Activated CD4-positive, alpha-beta T cell treated with anti-CD3 and anti-CD28 coated beads for 48 hours (primary cell): ENCODE results near the gene PLIN5.
A peak's percentile ranks its signal among the peaks of the same experiment; 100 is the strongest.
"Not testable (repeated sequence)": the region's sequence is repeated elsewhere in the genome, so short reads cannot be mapped to it uniquely, and the experiment has no call there.

Experiments used
- DNase-seq: peaks from one replicate; pipeline ENCODE4 v3.0.0-alpha.2; 2020

PLIN5 gene

DNA sequence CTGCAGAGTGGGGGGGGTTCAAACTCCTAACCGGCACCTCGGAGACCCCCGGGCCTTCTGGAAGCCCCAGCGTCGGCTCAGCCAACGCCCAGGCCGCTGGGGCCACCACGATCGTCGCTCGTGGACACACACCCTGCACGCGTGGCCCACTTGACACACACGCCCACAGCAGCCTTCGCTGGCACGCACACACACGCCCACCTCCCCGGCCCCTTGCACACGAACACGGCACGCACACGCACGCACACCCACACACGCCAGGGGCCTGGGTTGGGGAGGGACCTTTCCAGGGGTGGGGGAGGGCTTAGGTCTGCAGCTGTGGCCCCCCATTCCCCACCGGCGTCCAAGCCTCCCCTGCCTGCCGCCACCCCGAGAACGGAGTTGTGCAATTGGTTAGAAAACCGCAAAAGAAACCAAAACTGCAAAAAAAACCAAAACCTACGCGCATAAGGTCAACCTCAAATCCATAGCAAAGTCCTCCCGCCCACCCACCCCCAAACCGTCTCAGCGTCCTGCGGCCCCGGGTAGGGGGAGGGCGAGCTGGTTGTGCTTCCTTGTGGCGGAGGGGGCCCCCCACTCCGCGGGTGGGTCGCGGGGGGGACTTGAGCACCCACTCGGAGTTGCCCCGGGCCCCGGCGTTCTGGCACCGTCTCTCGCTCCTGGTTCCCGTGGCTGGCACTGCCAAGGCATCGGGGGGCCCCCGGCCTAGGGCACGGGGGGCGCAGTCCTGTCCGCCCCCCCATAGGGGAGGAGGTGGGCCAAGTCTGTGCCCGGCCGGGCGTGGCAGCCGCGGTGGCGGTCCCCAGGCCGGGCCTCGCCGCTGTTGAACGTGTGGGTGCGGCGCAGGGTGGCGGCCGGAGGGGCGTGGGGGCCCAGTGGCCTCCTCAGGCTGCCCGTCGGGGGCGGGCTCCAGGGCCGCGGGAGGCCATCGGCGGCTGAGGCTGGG, 8.1 kb upstream of the PLIN5 start:
- DNase-seq = no peak

DNA sequence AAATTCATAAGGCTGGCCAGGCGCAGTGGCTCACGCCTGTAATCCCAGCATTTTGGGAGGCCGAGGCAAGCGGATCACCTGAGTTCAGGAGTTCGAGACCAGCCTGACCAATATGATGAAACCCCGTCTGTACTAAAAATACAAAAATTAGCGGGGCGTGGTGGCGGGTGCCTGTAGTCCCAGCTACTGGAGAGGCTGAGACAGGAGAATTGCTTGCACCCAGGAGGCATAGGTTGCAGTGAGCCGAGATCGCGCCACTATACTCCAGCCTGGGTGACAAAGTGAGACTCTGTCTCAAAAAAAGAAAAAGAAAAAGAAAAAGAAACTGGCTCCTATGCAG, 6.8 kb upstream of the PLIN5 start:
- not testable (repeated sequence) for DNase-seq

DNA sequence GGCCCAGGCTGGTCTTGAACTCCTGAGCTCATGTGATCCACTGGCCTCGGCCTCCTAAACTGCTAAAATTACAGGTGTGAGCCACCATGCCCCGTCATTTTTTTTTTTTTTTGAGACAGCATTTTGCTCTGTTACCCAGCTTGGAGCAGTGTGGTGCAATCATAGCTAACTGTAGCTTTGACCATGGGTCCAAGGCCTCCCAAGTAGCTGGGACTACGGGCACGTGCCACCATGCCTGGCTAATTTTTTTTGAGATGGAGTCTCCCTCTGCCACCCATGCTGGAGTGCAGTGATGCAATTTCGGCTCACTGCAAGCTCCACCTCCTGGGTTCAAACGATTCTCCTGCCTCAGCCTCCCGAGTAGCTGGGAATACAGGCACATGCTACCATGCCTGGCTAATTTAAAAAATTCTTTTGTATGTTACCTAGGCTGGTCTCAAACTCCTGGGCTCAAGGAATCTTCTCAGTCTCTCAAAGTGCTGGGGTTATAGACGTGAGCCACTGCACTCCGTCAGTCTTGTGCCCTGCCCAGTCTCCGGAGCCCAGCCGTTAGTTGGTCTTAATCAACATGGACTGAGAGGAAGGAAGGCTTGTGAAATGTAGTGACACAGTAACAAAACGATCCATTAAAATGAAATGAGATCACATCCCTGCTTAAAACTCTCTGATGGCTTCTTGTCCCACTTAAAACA, 6.2 kb upstream of the PLIN5 start:
- no peak for DNase-seq

DNA sequence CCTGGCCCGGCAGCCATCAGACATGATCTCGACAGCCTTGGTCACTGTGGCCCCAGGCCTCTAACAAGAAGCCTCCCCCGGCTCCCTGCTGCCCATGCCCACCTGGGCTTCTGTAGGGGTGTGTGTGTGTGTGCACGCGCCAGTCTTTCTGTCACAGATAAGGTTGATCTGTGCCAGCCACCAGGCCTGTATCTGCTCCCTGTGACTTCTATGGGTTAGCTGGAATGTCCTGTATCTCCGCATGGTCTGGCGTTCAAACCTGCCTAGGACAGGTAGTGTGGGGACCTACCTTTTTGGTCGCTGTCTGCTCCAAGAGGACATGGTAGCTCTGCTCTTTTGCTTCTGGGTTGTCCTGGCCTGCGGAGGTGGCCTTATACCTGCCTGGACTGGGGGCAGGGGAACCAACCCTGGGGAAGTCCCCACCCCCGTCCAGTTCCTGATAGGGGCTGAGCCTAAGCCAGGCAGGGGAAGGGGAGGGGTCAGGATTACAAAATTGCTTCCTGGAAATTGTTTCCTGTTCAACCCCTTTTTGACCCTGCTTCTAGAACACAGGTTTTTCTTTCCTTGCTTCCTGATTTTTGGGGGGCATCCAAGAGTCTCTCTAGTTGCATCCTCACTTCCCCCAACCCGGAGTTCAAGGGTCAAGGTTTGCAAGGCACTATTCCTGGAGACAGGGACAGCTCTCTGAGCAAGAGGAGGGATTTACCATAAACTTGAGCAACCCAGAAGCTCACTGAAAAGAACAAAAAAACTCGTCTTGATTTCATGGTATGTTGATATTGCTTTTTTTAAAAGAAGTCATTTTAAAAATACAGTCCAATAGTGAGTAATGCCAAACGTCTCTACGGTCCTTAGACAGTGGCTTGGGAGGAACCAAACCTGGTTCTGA, 4.9 kb upstream of the PLIN5 start, which contains the start of gene LRG1:
Gene LRG1, minus strand, starts transcription at position 344 of the 889 bp plus-strand sequence. Its CDS starts 23 bp downstream, at position 321.
- peak; percentile 27 for DNase-seq

DNA sequence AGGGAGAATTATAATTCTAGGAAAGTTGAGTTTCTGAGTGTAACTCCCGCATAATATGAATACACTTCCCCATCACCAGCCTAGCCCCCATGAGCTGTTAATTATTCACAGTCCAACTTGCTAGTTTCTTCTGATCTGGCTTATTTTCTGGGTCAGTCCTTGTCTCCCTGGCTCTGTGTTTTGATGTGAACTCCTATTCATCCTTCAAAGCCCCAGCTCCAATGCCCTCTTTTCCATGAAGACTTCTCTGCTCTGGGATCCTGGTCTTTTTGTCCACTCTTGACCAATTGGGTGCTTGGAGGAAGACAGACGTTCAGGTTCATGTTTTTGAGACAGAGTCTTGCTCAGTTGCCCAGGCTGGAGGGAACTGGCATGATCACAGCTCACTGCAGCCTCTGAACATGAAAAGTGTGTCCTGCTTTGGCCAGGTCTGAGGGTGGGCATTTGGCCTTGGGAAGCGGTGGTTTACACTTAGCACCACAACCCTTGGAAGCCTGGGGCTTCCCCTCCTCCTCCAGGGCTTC, 4.2 kb upstream of the PLIN5 start:
- DNase-seq = no peak

DNA sequence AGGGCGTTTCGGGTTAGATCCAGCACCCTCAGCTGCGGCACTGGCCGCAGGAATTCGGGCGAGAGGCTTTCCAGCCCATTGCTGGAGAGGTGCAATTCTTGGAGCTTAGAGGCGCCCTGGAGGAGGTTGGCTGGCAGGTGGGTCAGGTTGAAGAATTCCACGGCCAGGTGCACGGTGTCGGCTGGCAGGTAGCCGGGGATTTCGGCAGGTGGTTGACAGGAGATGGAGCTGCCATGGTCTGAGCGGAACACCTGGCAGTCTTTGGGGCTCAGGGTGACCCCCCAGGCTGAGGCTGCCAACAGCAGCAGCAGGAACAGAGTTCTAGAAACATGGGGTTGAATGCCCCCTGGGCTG, 3.6 kb upstream of the PLIN5 start:
- no peak for DNase-seq

DNA sequence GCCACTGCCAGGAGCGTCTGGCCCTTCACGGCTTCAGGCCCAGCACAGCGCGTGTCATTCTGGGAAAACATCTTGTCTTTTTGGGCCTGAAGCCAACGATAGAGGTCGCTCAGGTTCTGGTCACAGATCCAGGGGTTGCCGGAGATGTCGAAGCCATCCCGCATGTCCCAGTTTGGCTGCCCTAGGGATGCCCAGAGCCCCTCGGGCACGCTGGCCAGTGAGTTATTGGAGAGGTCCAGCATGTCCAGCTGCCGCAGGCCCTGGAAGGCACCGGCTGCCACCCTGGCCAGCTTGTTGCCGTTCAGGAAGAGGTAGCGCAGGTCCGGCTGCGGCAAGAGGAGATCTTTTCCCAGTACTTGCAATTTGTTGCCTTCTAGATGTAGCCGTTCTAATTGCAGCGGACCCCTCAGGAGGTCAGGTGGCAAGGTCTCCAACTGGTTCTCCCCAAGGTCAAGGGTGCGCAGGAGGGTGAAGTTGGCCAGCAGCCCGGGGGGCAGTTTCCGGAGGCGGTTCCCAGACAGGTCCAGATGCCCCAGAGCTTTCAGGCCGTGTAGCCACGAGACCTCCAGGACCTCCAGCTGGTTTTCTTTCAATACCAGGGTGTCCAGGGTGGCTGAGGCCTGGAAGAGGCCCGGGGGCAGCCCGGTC, 3.1 kb upstream of the PLIN5 start:
- DNase-seq = no peak

DNA sequence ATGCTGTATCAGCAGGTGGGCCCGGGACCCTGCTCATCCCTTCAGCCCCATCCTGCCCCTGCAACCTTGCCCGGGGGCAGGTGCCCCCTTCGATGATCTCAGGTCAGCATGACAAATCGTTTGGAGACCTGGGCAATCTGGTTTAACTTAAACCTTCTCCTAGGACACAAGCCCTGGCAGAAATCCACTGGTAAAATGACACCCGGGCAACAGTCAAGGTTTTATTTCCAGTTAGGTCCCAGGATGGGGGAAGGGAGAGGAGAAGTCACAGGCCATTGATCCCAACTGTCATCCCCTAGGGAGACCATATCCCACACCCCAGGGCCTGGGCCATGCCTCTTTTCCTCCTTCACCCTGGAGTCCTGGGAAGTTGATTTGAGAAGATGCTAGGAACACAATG, 1.8 kb upstream of the PLIN5 start:
- DNase-seq = no peak

DNA sequence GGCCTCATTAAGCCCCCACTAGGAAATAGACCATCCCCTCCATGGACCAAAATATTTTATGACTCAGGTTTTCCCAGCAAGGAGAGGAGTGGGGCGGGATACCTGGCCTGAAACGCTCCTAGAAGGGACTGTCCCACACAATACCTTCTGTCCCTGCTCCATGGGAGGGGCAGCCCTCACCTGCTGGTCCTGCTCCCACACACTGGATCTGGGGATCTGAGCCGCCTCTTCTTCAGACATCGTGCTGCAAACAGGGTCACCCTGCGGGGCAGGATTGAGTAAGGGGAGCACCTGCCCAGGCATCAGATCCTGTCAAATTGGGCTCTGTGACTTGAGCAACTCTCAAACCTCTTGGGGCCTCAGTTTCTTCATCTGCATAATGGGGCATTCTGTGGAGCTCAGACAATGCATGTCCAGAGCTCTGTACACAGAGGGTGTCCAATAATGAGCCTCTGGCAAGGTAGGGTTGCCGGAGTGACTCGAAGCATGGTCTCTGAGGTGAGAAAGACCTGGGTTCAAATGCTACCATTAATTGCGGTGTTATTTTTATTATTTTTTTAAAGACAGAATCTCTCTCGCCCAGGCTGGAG, 1.1 kb downstream of the PLIN5 start:
- DNase-seq = no peak

DNA sequence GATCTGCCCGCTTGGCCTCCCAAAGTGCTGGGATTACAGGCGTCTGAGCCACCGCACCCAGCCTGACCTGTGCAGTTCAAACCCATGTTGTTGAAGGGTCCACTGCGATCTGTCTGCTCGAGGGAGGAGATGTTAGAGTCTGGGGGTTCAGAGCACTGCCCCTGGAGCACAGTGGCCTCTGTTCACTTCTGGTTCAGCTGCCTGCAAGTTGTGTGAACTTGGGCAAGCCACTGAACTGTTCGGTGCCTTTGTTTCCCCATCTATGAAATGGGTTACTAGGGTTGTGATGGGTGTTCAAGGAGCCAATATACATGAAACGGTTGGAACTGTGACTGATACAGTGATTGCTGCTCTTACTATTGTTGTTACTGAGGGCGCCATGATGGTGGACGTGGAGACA, 1.7 kb downstream of the PLIN5 start:
- DNase-seq = no peak

DNA sequence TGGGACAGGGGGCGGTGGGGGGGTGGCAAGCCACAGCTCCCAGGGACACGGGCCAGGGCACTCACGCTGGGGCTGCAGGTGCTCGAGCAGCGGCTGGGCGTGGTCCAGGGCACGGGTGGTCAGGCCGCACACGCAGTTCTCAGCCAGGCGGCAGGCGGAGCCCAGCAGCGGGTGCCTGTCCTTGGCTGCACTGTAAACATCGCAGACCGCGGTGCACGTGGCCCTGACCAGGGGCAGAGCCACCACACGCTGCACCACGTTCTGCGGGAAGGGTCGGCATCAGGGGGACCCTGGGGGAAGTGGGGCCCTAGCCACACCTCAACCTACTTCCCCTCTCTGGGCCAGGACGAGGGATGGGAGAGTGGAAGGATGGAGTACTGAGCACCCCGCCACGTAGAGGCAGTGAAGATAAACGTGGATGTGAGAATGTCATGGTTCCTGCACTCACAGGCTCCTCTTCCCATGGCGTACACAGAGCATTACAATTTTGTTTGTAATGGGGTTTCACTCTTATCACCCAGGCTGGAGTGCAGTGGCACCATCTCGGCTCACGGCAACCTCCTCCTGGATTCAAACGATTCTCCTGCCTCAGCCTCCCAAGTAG, 3.4 kb downstream of the PLIN5 start:
- DNase-seq = no peak

DNA sequence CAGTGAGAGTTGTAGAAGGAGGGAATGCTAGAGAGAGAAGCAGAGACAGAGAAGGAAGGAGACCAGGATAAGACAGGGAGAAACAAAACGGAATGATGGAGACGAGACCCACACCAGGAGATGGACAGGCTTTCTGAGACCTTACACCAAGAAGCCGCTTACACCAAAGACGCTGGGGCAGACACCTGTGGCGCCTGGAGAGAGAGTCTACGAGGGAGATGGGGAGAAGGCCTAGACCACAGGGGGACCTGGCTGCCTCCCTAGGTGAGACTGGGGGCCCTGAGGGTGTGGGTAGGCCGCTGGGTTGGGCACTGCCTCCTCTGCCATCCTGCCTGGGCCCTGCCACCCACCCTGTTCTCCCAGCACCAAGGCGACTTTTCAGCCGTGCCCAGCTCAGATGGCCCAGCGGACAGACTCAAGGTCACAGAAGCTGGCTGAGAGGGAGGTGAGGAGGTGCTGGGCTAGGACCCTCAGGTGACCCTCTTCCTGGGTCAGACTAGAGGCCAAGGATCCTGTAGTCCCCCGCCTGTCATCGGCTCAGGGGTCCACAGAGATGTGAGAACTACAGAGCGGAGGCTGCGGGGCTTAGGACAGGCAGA, 5.0 kb downstream of the PLIN5 start:
- no peak for DNase-seq

DNA sequence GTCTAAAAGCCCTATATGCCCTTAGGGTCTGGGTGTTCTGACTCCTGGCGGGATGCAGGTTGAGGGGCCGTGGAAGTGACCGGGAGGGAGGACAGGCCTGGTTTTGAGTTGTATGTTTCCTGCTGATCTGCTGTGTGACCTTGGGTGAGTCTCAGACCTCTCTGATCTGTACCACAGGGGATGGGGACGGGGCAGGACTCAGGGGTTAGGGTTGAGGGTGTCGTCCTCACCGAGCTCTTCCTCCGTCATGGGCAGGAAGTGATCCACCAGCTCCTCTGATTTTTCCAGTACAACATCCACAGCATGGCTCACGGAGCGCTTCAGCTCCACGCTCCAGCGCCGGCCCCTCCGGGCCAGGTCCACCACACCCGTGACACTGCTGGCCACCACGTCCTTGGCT, 6.2 kb downstream of the PLIN5 start:
- DNase-seq = no peak

DNA sequence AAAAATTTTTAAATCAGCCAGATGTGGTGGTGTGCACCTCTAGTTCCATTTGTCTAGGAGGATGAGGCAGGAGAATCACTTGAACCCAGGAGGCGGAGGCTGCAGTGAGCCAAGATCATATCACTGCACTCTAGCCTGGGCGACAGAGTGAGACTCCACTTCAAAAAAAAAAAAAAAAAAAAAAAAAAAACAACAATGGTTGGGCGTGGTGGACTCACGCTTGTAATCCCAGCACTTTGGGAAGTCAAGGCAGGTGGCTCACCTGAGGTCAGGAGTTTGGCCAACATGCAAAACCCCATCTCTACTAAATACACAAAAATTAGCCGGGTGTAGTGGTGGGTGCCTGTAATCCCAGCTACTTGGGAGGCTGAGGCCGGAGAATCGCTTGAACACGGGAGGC, 7.6 kb downstream of the PLIN5 start:
- DNase-seq = not testable (repeated sequence)

DNA sequence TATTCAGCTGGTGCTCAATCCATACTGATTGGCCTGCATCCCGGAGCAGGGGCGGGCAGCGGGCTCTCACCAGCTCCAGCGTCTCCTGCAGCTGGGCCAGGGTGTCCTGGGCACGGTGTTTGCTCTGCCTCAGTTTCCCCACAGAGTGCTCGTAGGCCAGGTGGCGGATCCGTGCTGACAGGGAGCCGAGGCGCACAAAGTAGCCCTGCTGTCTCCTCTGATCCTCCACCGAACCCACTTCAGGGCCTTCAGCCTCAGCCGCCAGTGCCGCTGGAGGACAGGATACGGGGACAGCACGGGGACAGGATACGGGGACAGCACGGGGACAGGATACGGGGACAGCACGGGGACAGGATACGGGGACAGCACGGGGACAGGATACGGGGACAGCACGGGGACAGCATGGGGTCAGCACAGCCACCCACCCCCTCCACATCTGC, 9.4 kb downstream of the PLIN5 start:
- DNase-seq = no peak

DNA sequence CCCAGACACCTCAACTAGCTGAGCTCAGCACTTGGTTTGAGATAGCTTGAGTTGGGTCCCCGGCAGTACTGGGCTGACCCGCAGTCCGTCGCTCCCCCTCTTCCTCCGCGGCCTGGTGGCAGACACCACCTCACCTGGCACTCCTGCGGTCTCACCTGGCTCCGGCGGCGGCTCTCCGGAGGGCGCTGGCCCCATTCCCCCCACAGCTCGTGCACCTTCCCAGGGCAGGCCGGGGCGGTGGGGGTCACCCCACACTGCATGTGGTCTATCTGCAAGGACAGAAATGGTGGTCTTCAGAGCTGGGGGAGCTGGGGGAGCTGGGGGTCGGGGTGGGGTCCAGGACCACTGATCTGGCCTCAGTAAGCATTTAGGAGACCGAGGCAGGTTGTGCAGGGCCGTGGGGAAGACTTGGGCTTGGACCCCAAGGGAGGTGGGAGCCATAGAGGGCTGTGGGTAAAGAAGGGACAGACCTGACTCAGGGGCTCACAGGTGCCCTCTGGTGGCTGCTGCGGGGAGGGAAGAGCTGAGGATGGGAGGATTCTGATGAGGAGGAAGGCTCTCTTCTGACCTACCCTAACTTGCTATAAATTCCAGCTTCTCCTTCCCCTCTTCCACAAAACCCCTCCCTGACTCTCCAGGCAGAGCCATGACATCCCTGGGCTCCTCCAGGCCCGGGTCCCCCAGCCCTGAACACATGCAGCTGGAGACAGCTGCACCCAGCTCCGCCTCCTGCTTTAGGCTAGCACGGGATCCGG, 10.0 kb downstream of the PLIN5 start:
- peak; percentile 85 for DNase-seq

DNA sequence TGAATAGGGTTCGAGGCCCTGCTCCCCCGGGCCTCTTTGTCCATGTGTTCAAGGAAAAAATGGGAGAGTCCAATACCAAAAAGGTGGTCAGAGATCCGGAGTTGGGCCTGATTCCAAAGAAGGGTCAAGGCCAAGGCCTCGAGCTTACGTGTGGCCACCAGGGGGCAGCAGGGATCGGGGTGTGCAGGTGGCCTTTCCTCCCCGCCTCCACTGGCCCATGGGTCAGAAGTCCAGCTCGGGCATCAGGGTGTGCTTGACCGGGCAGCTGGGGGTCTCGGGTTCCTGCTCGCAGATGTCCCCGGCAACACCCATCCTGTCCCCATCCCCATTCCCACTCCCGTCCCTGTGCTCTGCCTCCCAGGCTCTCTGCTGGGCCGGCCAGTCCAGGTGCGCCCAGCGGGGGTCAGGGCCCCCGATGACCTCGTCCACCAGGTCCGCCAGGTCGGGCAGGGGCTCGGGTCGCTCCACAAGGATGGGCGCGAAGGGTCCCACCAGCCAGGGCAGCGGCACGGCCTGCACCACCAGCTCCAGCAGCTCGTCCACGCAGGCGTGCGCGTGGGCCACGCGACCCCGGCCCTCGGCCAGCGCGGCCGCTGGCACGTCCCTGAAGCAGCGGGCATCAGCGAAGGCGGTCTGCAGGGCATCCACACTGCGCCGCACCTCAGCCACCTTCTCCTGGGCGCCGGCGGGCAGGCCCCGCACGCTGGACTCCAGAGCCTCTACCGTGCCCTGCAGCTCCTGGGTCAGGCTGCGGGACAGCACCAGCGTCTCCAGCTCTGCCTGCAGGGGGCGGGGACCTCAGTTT, 11.5 kb downstream of the PLIN5 start:
- DNase-seq = peak; percentile 34

DNA sequence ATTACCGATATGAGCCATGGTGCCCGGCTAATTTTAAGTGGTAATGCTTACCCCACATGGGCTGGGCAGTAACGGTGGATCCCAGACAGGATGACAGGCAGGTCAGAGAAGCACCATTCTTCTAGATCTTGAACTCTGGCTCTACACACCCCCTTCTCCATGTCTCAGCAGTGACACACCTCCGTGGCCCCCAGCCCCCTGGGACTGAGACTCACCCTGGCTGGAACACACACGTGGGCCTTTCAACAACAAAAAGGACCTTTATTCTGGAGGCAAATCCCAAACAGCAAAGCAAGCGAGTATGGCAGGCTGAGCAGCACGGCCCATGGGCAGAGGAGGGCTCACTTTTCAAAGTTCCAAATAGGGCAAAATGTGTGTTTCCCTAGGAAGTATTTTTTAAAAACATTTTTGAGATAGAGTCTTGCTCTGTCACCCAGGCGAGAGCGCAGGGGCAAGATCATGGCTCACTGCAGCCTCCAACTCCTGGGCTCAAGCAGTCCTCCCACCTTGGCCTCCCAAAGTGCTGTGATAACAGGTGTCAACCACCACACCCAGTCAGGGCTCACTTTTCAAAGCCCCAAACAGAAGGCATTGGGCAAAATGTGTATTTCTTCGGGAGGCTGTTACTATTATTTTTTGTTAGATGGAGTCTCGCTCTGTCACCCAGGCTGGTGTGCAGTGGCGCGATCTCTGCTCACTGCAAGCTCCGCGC, 12.6 kb downstream of the PLIN5 start:
- no peak for DNase-seq

DNA sequence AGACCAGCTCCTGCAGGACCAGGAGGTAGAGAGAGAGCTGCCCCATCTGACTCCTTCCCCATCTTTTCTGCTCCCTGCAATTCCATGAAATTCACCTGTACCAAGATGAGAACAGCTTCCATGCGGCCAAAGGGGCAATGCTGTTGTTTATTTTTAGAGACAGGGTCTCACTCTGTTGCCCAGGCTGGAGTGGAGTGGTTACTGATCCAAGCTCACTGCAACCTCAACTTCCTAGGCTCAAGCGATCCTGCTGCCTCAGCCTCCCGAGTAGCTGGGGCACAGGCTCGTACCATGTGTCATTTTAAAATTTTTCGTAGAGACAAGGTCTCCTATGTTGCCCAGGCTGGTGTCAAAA, 13.2 kb downstream of the PLIN5 start:
- DNase-seq = no peak
